ENCODE data around the gene SUMO3. TPM values are rescaled to one million over a fixed set of nuclear protein-coding genes. Genes with fewer than 3 reads are reported as not detected.
A peak's percentile ranks its signal among the peaks of the same experiment; 100 is the strongest.

The SUMO3 gene
- total and polyA plus RNA-seq, 3 donors from 2014 or later, result 69.9 to 93.0 (median 87.9) TPM

- no peak for DNase-seq
- WGBS, 2 donors, result 88 to 96% methylated on average over 6 of the region's 6 CpGs
- no peaks in the 10 kb centered on the region for H3K9me3 ChIP-seq
- no peaks in the 10 kb centered on the region for H3K36me3 ChIP-seq (ENCODE audit: low read depth, missing control alignments)
- peaks cover 15% of the 10 kb centered on the region for H3K4me1 ChIP-seq
- TF ChIP-seq, protein P1, sequence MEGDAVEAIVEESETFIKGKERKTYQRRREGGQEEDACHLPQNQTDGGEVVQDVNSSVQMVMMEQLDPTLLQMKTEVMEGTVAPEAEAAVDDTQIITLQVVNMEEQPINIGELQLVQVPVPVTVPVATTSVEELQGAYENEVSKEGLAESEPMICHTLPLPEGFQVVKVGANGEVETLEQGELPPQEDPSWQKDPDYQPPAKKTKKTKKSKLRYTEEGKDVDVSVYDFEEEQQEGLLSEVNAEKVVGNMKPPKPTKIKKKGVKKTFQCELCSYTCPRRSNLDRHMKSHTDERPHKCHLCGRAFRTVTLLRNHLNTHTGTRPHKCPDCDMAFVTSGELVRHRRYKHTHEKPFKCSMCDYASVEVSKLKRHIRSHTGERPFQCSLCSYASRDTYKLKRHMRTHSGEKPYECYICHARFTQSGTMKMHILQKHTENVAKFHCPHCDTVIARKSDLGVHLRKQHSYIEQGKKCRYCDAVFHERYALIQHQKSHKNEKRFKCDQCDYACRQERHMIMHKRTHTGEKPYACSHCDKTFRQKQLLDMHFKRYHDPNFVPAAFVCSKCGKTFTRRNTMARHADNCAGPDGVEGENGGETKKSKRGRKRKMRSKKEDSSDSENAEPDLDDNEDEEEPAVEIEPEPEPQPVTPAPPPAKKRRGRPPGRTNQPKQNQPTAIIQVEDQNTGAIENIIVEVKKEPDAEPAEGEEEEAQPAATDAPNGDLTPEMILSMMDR (IDR thresholded peaks at IDR 0.05), result no peak
- no peak for TF ChIP-seq POLR2A (IDR thresholded peaks at IDR 0.05)
- no peaks in the 10 kb centered on the region for H3K27me3 ChIP-seq
- H3K4me3 ChIP-seq, result no peak overlapping the region
- no peak overlapping the region for H3K27ac ChIP-seq
- intact Hi-C loops (cut with DNase I; ENCODE audit: low total_unique reads), result loop anchor here (5.0 kb wide), 1 partner anchor 68 kb away; the partner anchor contains the start of gene PTTG1IP
Measured at GRCh38 chr21:44804762-44805161, 13.1 kb downstream of the SUMO3 start.

DNA sequence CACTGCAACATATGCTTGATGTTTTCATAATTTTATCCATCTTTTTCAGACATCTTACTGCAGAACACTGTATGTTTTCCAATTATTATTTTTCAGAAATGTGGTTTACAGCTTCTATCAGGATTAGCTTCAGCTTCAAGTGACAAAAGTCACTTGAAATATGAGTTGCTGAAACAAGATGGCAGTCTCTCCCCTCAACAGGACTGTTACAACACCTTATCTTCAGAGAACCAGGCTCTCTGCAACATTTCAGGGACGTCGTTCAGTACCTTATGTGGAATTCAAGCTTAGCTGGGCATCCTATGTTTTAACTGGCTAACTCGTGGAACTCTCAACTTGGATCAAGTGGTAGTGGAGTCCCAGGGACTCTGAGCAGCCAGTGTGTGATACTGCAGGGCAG is 14.2 kb downstream of the SUMO3 start:
- Histone ChIP-seq H3K4me3 (no peak overlapping the region), H3K27ac (no peak overlapping the region), H3K27me3 (no peaks in the 10 kb centered on the region), H3K36me3 (ENCODE audit: low read depth, missing control alignments) (no peaks in the 10 kb centered on the region), H3K4me1 (peaks cover 15% of the 10 kb centered on the region), H3K9me3 (no peaks in the 10 kb centered on the region)
- intact Hi-C loops (cut with DNase I; ENCODE audit: low total_unique reads), result loop anchor here (5.0 kb wide), 1 partner anchor 69 kb away; the partner anchor contains the start of gene PTTG1IP
- TF ChIP-seq, protein P1 (IDR thresholded peaks at IDR 0.05), result no peak
- TF ChIP-seq POLR2A (IDR thresholded peaks at IDR 0.05), result no peak
- no peak for DNase-seq
- WGBS, 2 donors, result 50 to 53% methylated on average over 3 of the region's 3 CpGs

DNA sequence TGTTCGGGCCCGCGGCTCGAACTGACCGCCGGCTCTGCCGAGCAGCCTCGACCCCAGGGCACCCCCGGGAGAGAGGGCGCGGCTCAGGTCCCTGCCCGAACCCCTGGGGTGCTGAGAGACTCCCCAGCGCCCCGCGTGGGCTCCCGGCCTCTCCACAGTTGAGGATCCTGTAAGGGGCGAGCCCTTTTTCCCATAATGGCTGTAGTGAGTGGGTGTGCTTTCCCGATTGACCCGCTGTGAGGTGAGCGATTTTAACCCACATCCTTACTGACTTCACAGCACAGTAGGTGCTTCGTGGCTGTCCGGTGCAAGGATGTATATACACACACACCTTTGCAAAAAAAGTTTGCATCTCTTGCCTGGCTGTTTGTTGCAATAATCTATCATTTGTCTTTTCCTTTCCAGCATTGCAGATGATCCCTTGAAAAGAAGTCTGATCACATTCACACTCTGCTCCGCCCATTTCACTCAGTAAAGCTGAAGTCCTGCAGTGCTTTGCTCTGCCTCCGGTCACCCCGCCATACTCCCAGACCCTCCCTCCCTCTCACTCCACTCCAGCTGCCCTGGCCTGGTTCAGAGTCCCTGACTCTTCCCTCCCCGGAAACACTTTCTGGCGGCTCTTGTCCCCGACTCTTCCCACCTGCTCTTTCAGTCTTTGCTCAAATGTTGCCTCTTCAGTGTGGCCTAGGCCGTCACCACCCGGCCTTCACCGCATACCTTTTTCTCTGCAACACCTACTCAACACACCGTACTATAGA is 15.3 kb downstream of the SUMO3 start:
- intact Hi-C loops (cut with DNase I; ENCODE audit: low total_unique reads), result loop anchor here (5.0 kb wide), 1 partner anchor 70 kb away; the partner anchor contains the start of gene PTTG1IP
- Histone ChIP-seq H3K9me3 (no peaks in the 10 kb centered on the region), H3K27ac (peak overlapping the region in 1 of 2 donors; percentile 80), H3K27me3 (no peaks in the 10 kb centered on the region), H3K36me3 (ENCODE audit: low read depth, missing control alignments) (no peaks in the 10 kb centered on the region), H3K4me1 (peaks cover 15% of the 10 kb centered on the region), H3K4me3 (peak overlapping the region; percentile 90 to 99)
- no peak for DNase-seq
- 16 to 31% methylated on average over 17 to 32 of the region's 32 CpGs for WGBS, 2 donors
- TF ChIP-seq, protein P1 (IDR thresholded peaks at IDR 0.05), result no peak
- no peak for TF ChIP-seq POLR2A (IDR thresholded peaks at IDR 0.05)

DNA sequence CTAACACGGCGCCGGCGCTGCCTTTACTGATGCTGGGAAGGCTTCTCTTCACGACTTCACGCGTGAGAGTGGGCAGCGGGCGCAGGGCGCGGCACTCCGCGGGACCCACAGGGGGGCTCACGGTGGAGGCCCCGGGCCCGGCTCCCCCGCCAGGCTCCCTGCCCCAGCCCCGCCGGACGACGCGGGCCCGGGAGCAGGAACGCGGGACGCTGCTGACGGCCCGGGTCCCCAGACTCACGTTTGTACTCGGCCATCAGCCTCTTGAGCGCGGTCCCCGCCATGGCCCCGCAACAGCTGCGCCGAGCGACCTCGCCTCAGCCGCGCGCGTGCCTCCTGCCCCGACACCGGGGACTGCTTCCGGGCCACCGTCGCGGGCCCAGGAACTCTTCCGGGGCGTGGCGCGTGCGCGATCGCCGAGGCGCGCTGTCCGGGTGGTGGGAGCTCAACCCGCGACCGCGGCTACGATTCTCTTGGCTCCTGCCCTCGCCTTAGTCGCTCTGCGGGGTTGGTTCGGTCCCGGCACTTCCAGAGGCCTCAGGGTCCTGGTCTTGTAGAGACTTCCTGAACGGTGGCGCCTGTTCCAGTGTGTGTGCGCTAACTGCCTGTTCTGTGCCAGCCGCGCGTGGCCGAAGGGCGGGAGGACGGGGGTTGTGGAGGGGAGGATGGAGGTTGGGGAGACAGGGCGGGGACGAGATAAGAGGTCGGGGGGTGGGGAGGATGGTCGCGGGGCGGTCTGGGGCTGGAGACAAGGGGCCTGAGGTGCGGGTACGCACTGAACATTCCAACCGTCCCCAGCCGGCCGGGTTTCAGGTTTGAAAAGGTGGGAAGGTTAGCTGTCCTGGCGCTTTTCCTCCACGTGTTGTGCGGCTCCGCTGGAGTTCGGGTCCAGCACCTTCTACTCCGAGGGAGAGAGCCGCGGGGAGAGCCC is 16.1 kb downstream of the SUMO3 start, which contains the start of gene UBE2G2:
TSS of gene UBE2G2 (minus strand) at position 353 of the 928 bp plus-strand sequence. CDS start at position 281, 72 bp downstream.
- Histone ChIP-seq H3K4me3 (peak within 1 kb of the TSS; percentile 90 to 99), H3K9me3 (no peaks in the 10 kb centered on the region), H3K36me3 (ENCODE audit: low read depth, missing control alignments) (no peaks in the 10 kb centered on the region), H3K27ac (peak within 1 kb of the TSS; percentile 74 to 80), H3K4me1 (peaks cover 15% of the 10 kb centered on the region), H3K27me3 (no peaks in the 10 kb centered on the region)
- DNase-seq, result peak; percentile 83
- TF ChIP-seq POLR2A (IDR thresholded peaks at IDR 0.05), result no peak
- TF ChIP-seq, protein P1 (IDR thresholded peaks at IDR 0.05), result no peak
- intact Hi-C loops (cut with DNase I; ENCODE audit: low total_unique reads), result loop anchor here (5.0 kb wide), 1 partner anchor 71 kb away; the partner anchor contains the start of gene PTTG1IP
- 0 to 1% methylated on average over 11 to 88 of the region's 97 CpGs for WGBS, 2 donors

All from testis (tissue), 3 donors.